ENCODE data around the gene MAPK9. TPM values are rescaled to one million over a fixed set of nuclear protein-coding genes. Genes with fewer than 3 reads are reported as not detected.

Gene MAPK9
- total and polyA plus RNA-seq, 10 donors = 8.9 to 38.5 (median 33.2) TPM

DNA sequence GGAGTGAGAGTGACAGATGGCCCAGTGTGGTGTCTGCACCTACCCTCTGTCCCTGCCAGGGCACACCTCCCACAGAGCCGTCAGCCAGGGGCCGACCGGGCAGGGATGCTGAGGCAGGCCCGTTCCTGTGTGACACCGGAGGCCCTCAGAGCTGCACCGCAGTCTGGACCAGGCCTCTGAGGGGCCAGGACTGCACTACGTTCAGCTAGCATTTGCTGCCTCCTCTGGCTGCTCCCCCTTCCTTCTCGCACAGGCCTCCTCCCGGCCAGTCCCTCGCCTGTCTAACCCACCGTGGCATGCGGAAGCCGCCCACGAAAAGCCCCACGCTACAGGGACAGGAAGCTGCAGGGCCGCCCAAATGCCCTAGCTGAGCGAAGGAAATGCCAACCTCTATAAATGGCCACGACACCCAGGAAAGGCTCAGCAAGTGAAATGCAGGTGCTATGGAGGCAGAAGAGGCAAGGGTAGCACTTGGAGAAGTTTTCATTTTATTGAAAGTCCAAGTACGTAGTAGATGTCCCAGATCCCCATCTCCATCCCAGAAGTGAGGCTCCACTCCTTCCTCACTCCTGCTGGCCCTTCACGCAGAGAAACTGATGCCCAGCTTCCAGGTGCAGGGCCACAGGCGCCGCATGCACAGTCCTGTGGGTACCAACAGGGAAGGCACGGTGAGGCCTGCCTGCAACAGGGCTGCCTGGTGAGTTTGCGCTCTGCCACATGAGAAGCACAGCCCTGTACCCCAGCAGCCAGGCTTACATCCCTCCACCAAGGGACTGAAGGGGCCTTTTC lies 38.7 kb downstream of the MAPK9 start:
- H3K27ac ChIP-seq = no peak overlapping the region
- intact Hi-C loops (cut with DNase I; ENCODE audit: low total_unique reads) = no loop called here
- 94 to 99% (median 96%) methylated on average over 22 to 24 of the region's 24 CpGs for WGBS, 5 donors
- H3K36me3 ChIP-seq = peaks cover 25 to 100% (median 81%) of the 10 kb centered on the region in 6 donors
- H3K4me1 ChIP-seq = no peaks in the 10 kb centered on the region
- H3K4me3 ChIP-seq = peak overlapping the region in 1 of 8 donors; percentile 13
- H3K9me3 ChIP-seq = peaks cover 52 to 100% (median 100%) of the 10 kb centered on the region in 8 donors
- H3K27me3 ChIP-seq (replicated peaks in 1 of 7) = no peaks in the 10 kb centered on the region
- TF ChIP-seq POLR2A (IDR thresholded peaks at IDR 0.05) = no peak
- TF ChIP-seq POLR2AphosphoS5 (IDR thresholded peaks at IDR 0.05) = peak in 1 of 3 donors; percentile 13
- DNase-seq = no peak

DNA sequence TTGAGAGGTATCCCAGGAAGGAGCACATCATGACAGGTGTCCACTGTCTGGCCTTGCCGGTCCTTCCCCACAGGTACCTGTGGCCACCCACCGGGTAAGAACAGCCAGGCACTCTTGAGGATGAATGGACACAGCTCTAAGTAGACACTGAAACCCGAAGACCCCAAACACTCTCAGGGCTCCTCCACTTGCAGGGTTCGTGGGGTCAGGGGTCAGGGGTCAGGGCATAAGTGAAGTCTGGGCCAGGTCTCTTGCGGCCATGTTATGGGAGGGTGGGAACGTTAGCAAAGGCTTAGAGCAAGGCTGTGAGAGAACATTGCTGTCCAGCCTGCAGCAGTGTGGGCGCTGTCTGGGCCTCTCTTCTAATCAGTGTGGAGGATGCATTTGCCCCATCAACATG lies 40.0 kb downstream of the MAPK9 start:
- H3K36me3 ChIP-seq = peaks cover 24 to 100% (median 81%) of the 10 kb centered on the region in 6 donors

DNA sequence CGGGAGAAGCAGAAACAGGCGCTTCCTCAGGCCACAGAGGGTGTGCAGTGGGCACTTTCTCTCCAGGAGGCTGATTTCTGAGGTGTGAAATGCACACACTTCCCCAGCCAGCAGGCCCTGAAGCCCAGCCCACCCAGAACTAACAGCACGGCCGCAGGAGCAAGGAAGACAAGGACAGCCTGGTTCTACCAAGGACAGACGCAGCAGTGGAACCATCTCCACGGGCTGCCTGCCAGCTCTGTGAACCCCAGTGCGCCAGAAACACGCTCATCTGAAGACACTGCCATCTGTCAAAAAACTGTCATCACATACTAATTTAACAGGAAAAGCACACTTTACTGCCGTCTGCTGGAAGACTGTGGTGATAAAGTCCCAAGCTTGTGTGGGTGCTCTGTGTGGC lies 40.7 kb downstream of the MAPK9 start:
- no peak for TF ChIP-seq POLR2A (IDR thresholded peaks at IDR 0.05)
- TF ChIP-seq, protein P1, sequence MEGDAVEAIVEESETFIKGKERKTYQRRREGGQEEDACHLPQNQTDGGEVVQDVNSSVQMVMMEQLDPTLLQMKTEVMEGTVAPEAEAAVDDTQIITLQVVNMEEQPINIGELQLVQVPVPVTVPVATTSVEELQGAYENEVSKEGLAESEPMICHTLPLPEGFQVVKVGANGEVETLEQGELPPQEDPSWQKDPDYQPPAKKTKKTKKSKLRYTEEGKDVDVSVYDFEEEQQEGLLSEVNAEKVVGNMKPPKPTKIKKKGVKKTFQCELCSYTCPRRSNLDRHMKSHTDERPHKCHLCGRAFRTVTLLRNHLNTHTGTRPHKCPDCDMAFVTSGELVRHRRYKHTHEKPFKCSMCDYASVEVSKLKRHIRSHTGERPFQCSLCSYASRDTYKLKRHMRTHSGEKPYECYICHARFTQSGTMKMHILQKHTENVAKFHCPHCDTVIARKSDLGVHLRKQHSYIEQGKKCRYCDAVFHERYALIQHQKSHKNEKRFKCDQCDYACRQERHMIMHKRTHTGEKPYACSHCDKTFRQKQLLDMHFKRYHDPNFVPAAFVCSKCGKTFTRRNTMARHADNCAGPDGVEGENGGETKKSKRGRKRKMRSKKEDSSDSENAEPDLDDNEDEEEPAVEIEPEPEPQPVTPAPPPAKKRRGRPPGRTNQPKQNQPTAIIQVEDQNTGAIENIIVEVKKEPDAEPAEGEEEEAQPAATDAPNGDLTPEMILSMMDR (IDR thresholded peaks at IDR 0.05 in 8 of 11, conservative IDR thresholded peaks at IDR 0.05 in 3 of 11) = no peak
- no peak for TF ChIP-seq POLR2AphosphoS5 (IDR thresholded peaks at IDR 0.05)
- Histone ChIP-seq H3K9me3 (peaks cover 42 to 100% (median 100%) of the 10 kb centered on the region in 8 donors), H3K27me3 (replicated peaks in 1 of 7) (no peaks in the 10 kb centered on the region), H3K36me3 (peaks cover 18 to 100% (median 77%) of the 10 kb centered on the region in 6 donors), H3K4me1 (no peaks in the 10 kb centered on the region), H3K27ac (no peak overlapping the region), H3K4me3 (no peak overlapping the region)
- intact Hi-C loops (cut with DNase I; ENCODE audit: low total_unique reads) = no loop called here
- WGBS, 5 donors = 89 to 98% (median 94%) methylated on average over 8 to 9 of the region's 9 CpGs
- DNase-seq = no peak

More for the DNA sequence above, 40.0 kb downstream of the MAPK9 start:
- Histone ChIP-seq H3K4me1 (no peaks in the 10 kb centered on the region), H3K4me3 (no peak overlapping the region), H3K27me3 (replicated peaks in 1 of 7) (no peaks in the 10 kb centered on the region), H3K27ac (no peak overlapping the region), H3K9me3 (peaks cover 46 to 100% (median 100%) of the 10 kb centered on the region in 8 donors)
- DNase-seq = no peak
- WGBS, 5 donors = 97 to 98% (median 98%) methylated on average over 5 to 7 of the region's 7 CpGs
- intact Hi-C loops (cut with DNase I; ENCODE audit: low total_unique reads) = no loop called here
- TF ChIP-seq, protein P1 (IDR thresholded peaks at IDR 0.05 in 8 of 11, conservative IDR thresholded peaks at IDR 0.05 in 3 of 11) = no peak
- TF ChIP-seq POLR2AphosphoS5 (IDR thresholded peaks at IDR 0.05) (no peak), POLR2A (IDR thresholded peaks at IDR 0.05) (no peak)

DNA sequence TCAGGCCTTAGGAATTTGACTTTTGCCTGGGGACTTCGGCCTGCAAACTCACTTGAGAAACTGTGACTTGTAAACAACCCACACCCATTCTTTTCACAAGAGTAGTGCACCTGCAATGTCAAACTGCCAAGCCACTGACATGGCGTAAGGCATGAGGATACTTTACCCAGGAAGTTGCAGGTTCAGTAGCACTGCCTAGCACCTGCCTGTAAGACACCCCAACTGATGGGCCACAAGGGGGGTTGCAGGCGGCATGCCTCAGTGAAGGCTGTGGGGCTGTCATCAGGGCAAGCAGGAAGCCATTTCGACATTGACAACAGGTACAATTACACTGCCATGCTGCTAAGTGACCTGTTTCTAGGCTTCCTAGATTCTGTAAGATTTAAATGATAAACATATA lies 41.6 kb downstream of the MAPK9 start:
- TF ChIP-seq, protein P1 (IDR thresholded peaks at IDR 0.05 in 8 of 11, conservative IDR thresholded peaks at IDR 0.05 in 3 of 11) = no peak
- TF ChIP-seq POLR2A (IDR thresholded peaks at IDR 0.05) (no peak), POLR2AphosphoS5 (IDR thresholded peaks at IDR 0.05) (no peak)
- WGBS, 5 donors = 89 to 96% (median 92%) methylated on average over 4 of the region's 4 CpGs
- Histone ChIP-seq H3K4me3 (no peak overlapping the region), H3K9me3 (peaks cover 35 to 100% (median 99%) of the 10 kb centered on the region in 8 donors), H3K27ac (no peak overlapping the region), H3K4me1 (no peaks in the 10 kb centered on the region), H3K36me3 (peaks cover 18 to 100% (median 74%) of the 10 kb centered on the region in 6 donors), H3K27me3 (replicated peaks in 1 of 7) (no peaks in the 10 kb centered on the region)
- intact Hi-C loops (cut with DNase I; ENCODE audit: low total_unique reads) = no loop called here
- DNase-seq = no peak

All from spleen (tissue), 11 donors.